Measurements from ENCODE around the gene OSTF1. TPM values are rescaled to one million over a fixed set of nuclear protein-coding genes. Genes with fewer than 3 reads are reported as not detected.

The OSTF1 gene
- total RNA-seq, 1 donor from 2014 or later: 25.1 TPM

DNA sequence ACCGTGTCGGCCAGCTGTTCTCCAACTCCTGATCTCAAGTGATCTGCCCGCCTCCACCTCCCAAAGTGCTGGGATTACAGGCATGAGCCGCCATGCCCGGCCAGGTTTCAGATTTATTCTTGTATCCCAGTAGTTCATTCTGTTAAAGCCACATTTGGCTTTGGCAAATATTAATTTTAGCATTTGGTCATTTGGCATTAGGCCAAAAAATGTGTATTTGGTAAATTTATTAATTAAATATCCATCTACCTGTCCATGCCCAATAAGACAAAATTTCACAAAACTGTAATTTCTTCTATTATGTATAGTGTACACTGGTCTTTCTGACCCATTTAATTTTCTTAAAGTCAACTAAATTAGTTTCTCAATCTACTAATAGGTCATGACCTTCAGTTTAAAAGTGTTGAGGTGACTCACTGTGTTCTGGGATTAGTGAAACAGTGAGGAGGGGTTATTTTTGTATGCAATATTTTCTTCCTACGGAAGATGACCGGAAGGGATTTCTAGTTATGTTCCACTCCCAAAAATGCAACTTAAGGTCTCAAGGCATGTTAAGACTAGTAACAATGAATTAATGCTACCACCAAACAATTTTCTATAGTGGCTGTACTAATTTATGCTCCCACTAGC lies 21.0 kb downstream of the OSTF1 start:
- intact Hi-C loops (cut with DNase I): no loop called here
- Histone ChIP-seq H3K36me3 (no peaks in the 10 kb centered on the region), H3K27me3 (no peaks in the 10 kb centered on the region), H3K9me3 (no peaks in the 10 kb centered on the region), H3K4me3 (no peak overlapping the region), H3K4me1 (no peaks in the 10 kb centered on the region), H3K27ac (peak overlapping the region in 1 of 2 donors; percentile 30)
- TF ChIP-seq, protein P1, sequence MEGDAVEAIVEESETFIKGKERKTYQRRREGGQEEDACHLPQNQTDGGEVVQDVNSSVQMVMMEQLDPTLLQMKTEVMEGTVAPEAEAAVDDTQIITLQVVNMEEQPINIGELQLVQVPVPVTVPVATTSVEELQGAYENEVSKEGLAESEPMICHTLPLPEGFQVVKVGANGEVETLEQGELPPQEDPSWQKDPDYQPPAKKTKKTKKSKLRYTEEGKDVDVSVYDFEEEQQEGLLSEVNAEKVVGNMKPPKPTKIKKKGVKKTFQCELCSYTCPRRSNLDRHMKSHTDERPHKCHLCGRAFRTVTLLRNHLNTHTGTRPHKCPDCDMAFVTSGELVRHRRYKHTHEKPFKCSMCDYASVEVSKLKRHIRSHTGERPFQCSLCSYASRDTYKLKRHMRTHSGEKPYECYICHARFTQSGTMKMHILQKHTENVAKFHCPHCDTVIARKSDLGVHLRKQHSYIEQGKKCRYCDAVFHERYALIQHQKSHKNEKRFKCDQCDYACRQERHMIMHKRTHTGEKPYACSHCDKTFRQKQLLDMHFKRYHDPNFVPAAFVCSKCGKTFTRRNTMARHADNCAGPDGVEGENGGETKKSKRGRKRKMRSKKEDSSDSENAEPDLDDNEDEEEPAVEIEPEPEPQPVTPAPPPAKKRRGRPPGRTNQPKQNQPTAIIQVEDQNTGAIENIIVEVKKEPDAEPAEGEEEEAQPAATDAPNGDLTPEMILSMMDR (IDR thresholded peaks at IDR 0.05): no peak
- no peak for DNase-seq (ENCODE audit: low spot score in 2 of 2)

DNA sequence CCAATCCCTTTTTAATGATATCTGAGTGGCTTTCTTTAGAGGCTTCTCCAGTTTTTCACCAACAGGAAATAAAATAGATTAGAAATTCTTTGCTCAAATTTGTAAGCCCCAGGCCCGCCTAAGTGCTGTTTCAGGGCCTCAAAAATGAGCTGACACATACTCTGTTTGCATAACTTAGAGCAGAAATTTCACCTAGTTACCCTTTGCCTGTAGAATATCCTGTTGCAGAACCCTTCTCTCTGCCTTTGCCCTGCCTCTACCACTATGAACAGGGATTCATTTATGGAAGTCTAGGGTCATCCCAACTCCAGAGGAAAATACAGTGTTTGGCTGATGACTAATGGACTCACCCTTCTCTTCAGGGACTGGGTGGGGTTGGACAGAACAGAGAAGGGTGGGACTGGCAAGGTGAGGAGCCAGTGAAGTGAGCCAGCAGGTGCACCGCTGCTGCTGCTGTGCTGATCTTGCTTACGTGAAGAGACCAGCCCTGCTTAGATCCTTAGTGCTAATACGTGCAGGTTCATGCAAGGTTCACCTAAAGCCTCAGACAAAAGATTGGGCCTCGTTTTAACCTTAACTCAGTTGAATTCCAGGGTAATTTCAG lies 22.8 kb downstream of the OSTF1 start:
- H3K27me3 ChIP-seq: no peaks in the 10 kb centered on the region
- H3K9me3 ChIP-seq: no peaks in the 10 kb centered on the region
- no peak for DNase-seq (ENCODE audit: low spot score in 2 of 2)
- no peak overlapping the region for H3K27ac ChIP-seq
- no peaks in the 10 kb centered on the region for H3K36me3 ChIP-seq
- H3K4me1 ChIP-seq: no peaks in the 10 kb centered on the region
- TF ChIP-seq, protein P1 (IDR thresholded peaks at IDR 0.05): no peak
- H3K4me3 ChIP-seq: no peak overlapping the region
- intact Hi-C loops (cut with DNase I): no loop called here

DNA sequence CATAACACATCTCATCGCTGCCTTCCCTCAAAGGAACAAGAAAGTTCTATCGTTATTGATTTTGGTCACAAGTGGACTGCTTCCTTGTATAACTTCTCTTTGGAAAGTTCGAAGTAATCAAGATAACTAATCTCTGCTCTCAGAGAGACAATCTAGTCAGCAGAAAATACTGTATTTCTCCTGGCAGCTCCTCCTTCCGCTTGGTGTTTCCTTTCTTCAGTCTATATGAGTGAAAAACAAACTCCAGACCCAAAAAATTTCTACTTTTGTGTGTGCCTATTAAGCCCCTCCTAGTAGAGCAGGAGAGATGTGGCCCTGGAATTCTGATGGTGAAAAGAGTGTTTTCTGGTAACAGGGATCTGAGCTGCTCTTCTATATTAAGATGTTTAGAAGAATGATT lies 24.5 kb downstream of the OSTF1 start:
- no peaks in the 10 kb centered on the region for H3K27me3 ChIP-seq
- no peak overlapping the region for H3K4me3 ChIP-seq
- intact Hi-C loops (cut with DNase I): no loop called here
- TF ChIP-seq, protein P1 (IDR thresholded peaks at IDR 0.05): no peak
- H3K27ac ChIP-seq: no peak overlapping the region
- no peaks in the 10 kb centered on the region for H3K4me1 ChIP-seq
- no peaks in the 10 kb centered on the region for H3K9me3 ChIP-seq
- H3K36me3 ChIP-seq: peaks cover 0 to under 1% of the 10 kb centered on the region in 2 donors
- DNase-seq (ENCODE audit: low spot score in 2 of 2): no peak

DNA sequence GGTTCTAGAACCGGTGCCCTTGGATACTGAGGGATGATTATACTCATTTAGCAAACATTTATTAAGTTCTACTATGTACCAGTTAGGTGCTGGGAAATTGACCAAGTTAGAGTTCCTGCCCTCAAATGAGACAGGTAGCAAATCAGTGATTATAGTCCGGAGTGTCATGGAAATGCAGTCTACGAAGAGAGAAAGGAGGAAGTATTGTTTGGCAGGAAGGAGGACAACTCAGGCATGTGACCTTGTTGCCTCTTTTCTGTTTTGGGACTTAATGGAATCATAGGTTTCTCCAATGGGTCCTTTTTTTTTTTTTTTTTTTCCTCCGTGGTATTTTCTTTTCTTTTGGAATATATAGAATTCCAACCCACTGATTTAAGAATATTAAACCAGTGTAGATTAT lies 28.0 kb downstream of the OSTF1 start:
- Histone ChIP-seq H3K36me3 (peaks cover 7 to 26% of the 10 kb centered on the region in 2 donors), H3K27ac (no peak overlapping the region), H3K27me3 (no peaks in the 10 kb centered on the region), H3K4me1 (no peaks in the 10 kb centered on the region), H3K9me3 (no peaks in the 10 kb centered on the region), H3K4me3 (no peak overlapping the region)
- DNase-seq (ENCODE audit: low spot score in 2 of 2): no peak
- intact Hi-C loops (cut with DNase I): no loop called here
- TF ChIP-seq, protein P1 (IDR thresholded peaks at IDR 0.05): no peak

DNA sequence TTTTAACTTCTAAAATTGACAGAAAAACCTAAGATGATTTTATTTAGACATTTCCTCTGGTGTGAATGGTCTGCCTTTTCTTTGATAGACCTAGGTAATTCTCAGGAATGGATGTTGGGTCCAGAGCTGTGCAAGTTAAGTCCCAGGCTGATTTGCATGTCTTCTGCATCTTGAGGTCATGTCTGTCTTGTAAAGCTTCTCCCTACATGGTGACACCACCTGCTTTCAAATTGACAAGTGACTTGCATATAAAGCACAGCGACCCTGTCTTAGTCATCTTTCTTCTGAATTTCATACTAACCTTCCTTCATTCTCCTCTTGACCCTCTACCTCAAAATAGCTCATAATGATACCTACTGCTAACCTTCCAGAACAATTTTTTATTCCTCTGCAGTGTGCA lies 29.2 kb downstream of the OSTF1 start:
- H3K27me3 ChIP-seq: no peaks in the 10 kb centered on the region
- H3K27ac ChIP-seq: no peak overlapping the region
- H3K9me3 ChIP-seq: no peaks in the 10 kb centered on the region
- no peaks in the 10 kb centered on the region for H3K4me1 ChIP-seq
- TF ChIP-seq, protein P1 (IDR thresholded peaks at IDR 0.05): no peak
- intact Hi-C loops (cut with DNase I): no loop called here
- H3K4me3 ChIP-seq: no peak overlapping the region
- no peak for DNase-seq (ENCODE audit: low spot score in 2 of 2)
- peaks cover 7 to 26% of the 10 kb centered on the region in 2 donors for H3K36me3 ChIP-seq
